DOHH2 (cell line): ENCODE results near the gene TRPM3.

Source experiments
- H3F3A ChIP-seq: fragments of 200-600 bp; sonication (generic), shearing (Covaris generic); 2 replicates; pipeline ENCODE4 v1.6.0; 2016; ENCODE audit warnings: antibody characterized with exemption, mild to moderate bottlenecking; ENCODE audit not compliant: control insufficient read depth, insufficient read depth
- H3K27ac ChIP-seq: fragments of 200-600 bp; sonication (generic); 2 replicates; pipeline ENCODE4 v1.5.1; 2014; ENCODE audit warnings: low read depth, mild to moderate bottlenecking, low read length, moderate library complexity
- H3K27me3 ChIP-seq: fragments of 200-600 bp; sonication (generic); 2 replicates; pipeline ENCODE4 v1.6.1; 2014; ENCODE audit warnings: mild to moderate bottlenecking, low read length, mixed read lengths; ENCODE audit not compliant: control insufficient read depth
- H3K36me3 ChIP-seq: fragments of 200-600 bp; sonication (generic); 2 replicates; pipeline ENCODE4 v1.6.1; 2014; ENCODE audit warnings: mild to moderate bottlenecking, low read length, moderate library complexity, mixed read lengths; ENCODE audit not compliant: control insufficient read depth
- H3K4me1 ChIP-seq: fragments of 200-600 bp; sonication (generic); 2 replicates; pipeline ENCODE4 v1.6.1; 2014; ENCODE audit warnings: mild to moderate bottlenecking, low read length, mixed read lengths; ENCODE audit not compliant: control insufficient read depth
- H3K4me2 ChIP-seq: fragments of 200-600 bp; sonication (generic); 2 replicates; pipeline ENCODE4 v1.6.0; 2014; ENCODE audit warnings: mild to moderate bottlenecking, low read length, moderate library complexity
- H3K4me3 ChIP-seq: fragments of 200-600 bp; sonication (generic); 2 replicates; pipeline ENCODE4 v1.5.1; 2014; ENCODE audit warnings: mild to moderate bottlenecking, low read length, mixed read lengths
- H3K79me2 ChIP-seq: fragments of 200-600 bp; sonication (generic); 2 replicates; pipeline ENCODE4 v1.6.1; 2014; ENCODE audit warnings: mild to moderate bottlenecking, low read length, mixed read lengths; ENCODE audit not compliant: control insufficient read depth
- H3K9me2 ChIP-seq: fragments of 200-600 bp; sonication (generic); replicated peaks from 2 replicates; pipeline ENCODE4 v1.6.1; 2014; ENCODE audit warnings: mild to moderate bottlenecking, low read length, mixed read lengths; ENCODE audit not compliant: control insufficient read depth
- H3K9me3 ChIP-seq: fragments of 200-600 bp; sonication (generic); 2 replicates; pipeline ENCODE4 v1.6.1; 2014; ENCODE audit warnings: antibody characterized with exemption, low read length, mixed read lengths; ENCODE audit not compliant: control insufficient read depth, insufficient read depth
- H4K20me1 ChIP-seq: fragments of 200-600 bp; sonication (generic); 2 replicates; pipeline ENCODE4 v1.6.0; 2014; ENCODE audit warnings: low read depth, mild to moderate bottlenecking, antibody characterized with exemption, low read length, moderate library complexity; ENCODE audit not compliant: control insufficient read depth, insufficient read depth
- EZH2phosphoT487 ChIP-seq: fragments of 200-600 bp; sonication (generic); IDR thresholded peaks from 2 replicates; pipeline ENCODE4 v1.6.1; 2017; ENCODE audit warnings: borderline replicate concordance, mild to moderate bottlenecking, antibody characterized with exemption, low read length, moderate library complexity, mixed read lengths
- TF ChIP-seq, protein P1 (sequence below): fragments of 200-600 bp; sonication (generic); IDR thresholded peaks from one replicate; pipeline ENCODE4 v1.5.1; 2014; ENCODE audit warnings: antibody characterized with exemption, mild to moderate bottlenecking, low read depth, low read length; ENCODE audit not compliant: poor library complexity, severe bottlenecking

Gene TRPM3

DNA sequence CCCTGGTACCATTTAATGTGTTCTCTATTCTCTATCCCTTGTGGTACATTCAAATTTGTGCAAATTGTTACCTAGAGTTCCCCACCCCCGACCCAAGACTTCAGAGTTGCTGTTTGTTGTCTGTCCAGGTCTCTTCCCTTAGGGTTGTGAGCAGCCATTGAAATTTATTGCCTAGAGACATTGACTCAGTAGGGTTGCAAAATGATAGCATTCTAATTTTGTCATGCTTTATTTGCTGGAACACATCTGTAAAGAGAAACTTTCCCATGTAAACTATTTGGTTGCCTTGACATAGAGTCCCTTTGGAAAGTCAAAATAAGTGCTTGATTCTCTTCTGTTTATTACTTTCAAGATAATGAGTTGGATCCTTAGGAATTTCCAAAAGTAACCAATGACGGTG lies 615.3 kb downstream of the TRPM3 start:
- no peak overlapping the region for H3K4me2 ChIP-seq
- H3K79me2 ChIP-seq, result no peaks in the 10 kb centered on the region
- H3K4me3 ChIP-seq, result no peak overlapping the region
- H3K27ac ChIP-seq, result no peak overlapping the region
- H3F3A ChIP-seq, result no peaks in the 10 kb centered on the region
- no peaks in the 10 kb centered on the region for H3K4me1 ChIP-seq
- H4K20me1 ChIP-seq, result no peaks in the 10 kb centered on the region
- H3K9me2 ChIP-seq, result no peaks in the 10 kb centered on the region
- H3K9me3 ChIP-seq, result no peaks in the 10 kb centered on the region
- no peak for TF ChIP-seq EZH2phosphoT487
- TF ChIP-seq, protein P1, sequence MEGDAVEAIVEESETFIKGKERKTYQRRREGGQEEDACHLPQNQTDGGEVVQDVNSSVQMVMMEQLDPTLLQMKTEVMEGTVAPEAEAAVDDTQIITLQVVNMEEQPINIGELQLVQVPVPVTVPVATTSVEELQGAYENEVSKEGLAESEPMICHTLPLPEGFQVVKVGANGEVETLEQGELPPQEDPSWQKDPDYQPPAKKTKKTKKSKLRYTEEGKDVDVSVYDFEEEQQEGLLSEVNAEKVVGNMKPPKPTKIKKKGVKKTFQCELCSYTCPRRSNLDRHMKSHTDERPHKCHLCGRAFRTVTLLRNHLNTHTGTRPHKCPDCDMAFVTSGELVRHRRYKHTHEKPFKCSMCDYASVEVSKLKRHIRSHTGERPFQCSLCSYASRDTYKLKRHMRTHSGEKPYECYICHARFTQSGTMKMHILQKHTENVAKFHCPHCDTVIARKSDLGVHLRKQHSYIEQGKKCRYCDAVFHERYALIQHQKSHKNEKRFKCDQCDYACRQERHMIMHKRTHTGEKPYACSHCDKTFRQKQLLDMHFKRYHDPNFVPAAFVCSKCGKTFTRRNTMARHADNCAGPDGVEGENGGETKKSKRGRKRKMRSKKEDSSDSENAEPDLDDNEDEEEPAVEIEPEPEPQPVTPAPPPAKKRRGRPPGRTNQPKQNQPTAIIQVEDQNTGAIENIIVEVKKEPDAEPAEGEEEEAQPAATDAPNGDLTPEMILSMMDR, result no peak
- no peaks in the 10 kb centered on the region for H3K36me3 ChIP-seq
- H3K27me3 ChIP-seq, result no peaks in the 10 kb centered on the region

DNA sequence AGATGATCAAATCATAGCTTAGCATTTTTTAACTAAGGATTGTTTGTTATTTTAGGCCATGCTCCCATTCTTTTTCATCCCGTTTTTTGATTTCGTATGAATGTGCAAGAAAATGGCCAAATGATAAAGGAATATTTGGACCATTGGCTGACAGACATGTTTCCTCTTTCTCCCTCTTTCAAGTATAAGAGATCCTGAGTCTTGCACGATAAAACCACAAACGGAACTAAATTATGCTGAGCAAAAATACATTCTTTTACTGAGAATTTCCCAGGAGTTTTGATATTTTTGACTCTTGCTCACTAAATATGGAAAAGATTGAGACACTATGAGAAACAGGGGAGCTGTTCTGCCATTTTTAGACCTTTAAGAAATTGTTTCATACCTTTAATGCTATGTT lies 616.6 kb downstream of the TRPM3 start:
- no peaks in the 10 kb centered on the region for H3K9me3 ChIP-seq
- no peak overlapping the region for H3K27ac ChIP-seq
- H3K4me3 ChIP-seq, result no peak overlapping the region
- no peaks in the 10 kb centered on the region for H3K36me3 ChIP-seq
- no peaks in the 10 kb centered on the region for H3K9me2 ChIP-seq
- no peaks in the 10 kb centered on the region for H3K27me3 ChIP-seq
- H4K20me1 ChIP-seq, result no peaks in the 10 kb centered on the region
- no peak overlapping the region for H3K4me2 ChIP-seq
- H3F3A ChIP-seq, result no peaks in the 10 kb centered on the region
- TF ChIP-seq, protein P1, result no peak
- no peak for TF ChIP-seq EZH2phosphoT487
- H3K79me2 ChIP-seq, result no peaks in the 10 kb centered on the region
- no peaks in the 10 kb centered on the region for H3K4me1 ChIP-seq

DNA sequence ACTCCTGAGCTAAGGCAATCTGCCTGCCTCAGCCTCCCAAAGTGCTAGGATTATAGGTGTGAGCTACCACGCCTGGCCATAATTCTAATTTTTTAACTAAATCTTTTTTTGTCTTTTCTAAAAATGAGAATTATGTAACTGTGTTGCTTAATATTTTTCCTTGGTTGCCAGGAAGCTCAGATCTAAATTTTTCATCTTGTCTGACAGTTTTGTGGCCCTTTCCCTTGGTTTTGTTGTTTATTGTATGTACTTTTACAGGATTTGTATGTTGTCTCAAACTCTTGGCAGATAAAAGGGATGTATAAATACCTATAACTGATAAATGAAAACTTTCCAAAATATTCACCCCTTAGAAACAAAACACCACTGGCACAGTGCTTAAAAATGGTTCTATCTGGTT lies 618.7 kb downstream of the TRPM3 start:
- no peak overlapping the region for H3K4me2 ChIP-seq
- no peaks in the 10 kb centered on the region for H3K36me3 ChIP-seq
- TF ChIP-seq, protein P1, result no peak
- no peak for TF ChIP-seq EZH2phosphoT487
- H3K9me2 ChIP-seq, result no peaks in the 10 kb centered on the region
- no peaks in the 10 kb centered on the region for H3F3A ChIP-seq
- H3K4me3 ChIP-seq, result no peak overlapping the region
- no peaks in the 10 kb centered on the region for H3K79me2 ChIP-seq
- no peaks in the 10 kb centered on the region for H3K9me3 ChIP-seq
- no peak overlapping the region for H3K27ac ChIP-seq
- H3K4me1 ChIP-seq, result no peaks in the 10 kb centered on the region
- no peaks in the 10 kb centered on the region for H4K20me1 ChIP-seq
- H3K27me3 ChIP-seq, result no peaks in the 10 kb centered on the region

DNA sequence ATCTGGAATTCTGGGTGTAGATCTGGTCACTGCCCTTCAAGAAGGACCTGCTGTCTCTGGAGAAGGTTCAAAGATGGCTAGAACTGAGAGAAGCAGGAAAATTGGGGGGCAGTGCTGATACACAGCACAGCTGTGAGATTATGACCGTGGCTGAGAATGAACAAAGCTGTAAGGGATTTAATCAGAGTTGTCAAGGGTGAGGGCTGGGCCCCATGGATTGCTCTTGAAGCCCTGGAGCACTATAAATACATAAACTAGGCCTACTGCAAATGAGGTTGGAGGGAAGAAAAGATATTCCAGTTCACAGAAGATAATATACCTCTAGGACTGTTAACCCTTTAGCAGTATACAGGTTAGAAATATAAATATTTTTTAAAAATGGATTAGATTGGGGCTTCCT lies 620.6 kb downstream of the TRPM3 start:
- no peak for TF ChIP-seq EZH2phosphoT487
- TF ChIP-seq, protein P1, result no peak
- H3F3A ChIP-seq, result no peaks in the 10 kb centered on the region

More for the DNA sequence above, 620.6 kb downstream of the TRPM3 start:
- Histone ChIP-seq H3K79me2 (no peaks in the 10 kb centered on the region), H3K4me2 (no peak overlapping the region), H3K27ac (no peak overlapping the region), H4K20me1 (no peaks in the 10 kb centered on the region), H3K4me1 (no peaks in the 10 kb centered on the region), H3K9me3 (no peaks in the 10 kb centered on the region), H3K4me3 (no peak overlapping the region), H3K9me2 (no peaks in the 10 kb centered on the region), H3K36me3 (no peaks in the 10 kb centered on the region), H3K27me3 (no peaks in the 10 kb centered on the region)
